ENCODE results near the gene SMS.
"Not testable (repeated sequence)": the region's sequence is repeated elsewhere in the genome, so short reads cannot be mapped to it uniquely, and the experiment has no call there.

GRCh38 chrX:21950557-21950956 is 10.0 kb downstream of the SMS start:
- TF ChIP-seq CTCF, POLR2A (IDR thresholded peaks at IDR 0.05): not testable (repeated sequence)

All from uterus (tissue), 2 donors.